ENCODE data around the gene RSPRY1. TPM values are rescaled to one million over a fixed set of nuclear protein-coding genes. Genes with fewer than 3 reads are reported as not detected.

The RSPRY1 gene
- total RNA-seq, 1 donor from 2014 or later: 34.9 TPM

GRCh38 chr16:57251352-57251751 is 65.2 kb downstream of the RSPRY1 start:
- Histone ChIP-seq H3K9me3 (no peaks in the 10 kb centered on the region), H3K4me3 (no peak overlapping the region), H3K36me3 (peaks cover 99% of the 10 kb centered on the region), H3K27me3 (ENCODE audit: low read depth) (no peaks in the 10 kb centered on the region), H3K4me1 (peaks cover 17% of the 10 kb centered on the region), H3K27ac (peak overlapping the region; percentile 71)
- DNase-seq (no peak), ATAC-seq (no peak)
- TF ChIP-seq CTCF (IDR thresholded peaks at IDR 0.05): no peak
- intact Hi-C loops (cut with DNase I): no loop called here

GRCh38 chr16:57252148-57252721 is 66.1 kb downstream of the RSPRY1 start:
- peak; percentile 73 for DNase-seq
- intact Hi-C loops (cut with DNase I): no loop called here
- Histone ChIP-seq H3K9me3 (no peaks in the 10 kb centered on the region), H3K4me3 (no peak overlapping the region), H3K27me3 (ENCODE audit: low read depth) (no peaks in the 10 kb centered on the region), H3K4me1 (peaks cover 13% of the 10 kb centered on the region), H3K27ac (peak overlapping the region; percentile 71), H3K36me3 (peaks cover 100% of the 10 kb centered on the region)
- no peak for TF ChIP-seq CTCF (IDR thresholded peaks at IDR 0.05)
- peak; percentile 85 to 92 for ATAC-seq

GRCh38 chr16:57253466-57253865 is 67.3 kb downstream of the RSPRY1 start:
- intact Hi-C loops (cut with DNase I): no loop called here
- DNase-seq (peak; percentile 10), ATAC-seq (peak in 1 of 2 donors; percentile 31)
- TF ChIP-seq CTCF (IDR thresholded peaks at IDR 0.05): no peak
- Histone ChIP-seq H3K36me3 (peaks cover 100% of the 10 kb centered on the region), H3K9me3 (no peaks in the 10 kb centered on the region), H3K4me3 (no peak overlapping the region), H3K27ac (peak overlapping the region; percentile 15), H3K4me1 (peaks cover 13% of the 10 kb centered on the region), H3K27me3 (ENCODE audit: low read depth) (no peaks in the 10 kb centered on the region)

- no peak overlapping the region for H3K27ac ChIP-seq
- ATAC-seq (no peak), DNase-seq (no peak)
- peaks cover 26% of the 10 kb centered on the region for H3K4me1 ChIP-seq
- no peak for TF ChIP-seq CTCF (IDR thresholded peaks at IDR 0.05)
- peaks cover 82% of the 10 kb centered on the region for H3K36me3 ChIP-seq
- intact Hi-C loops (cut with DNase I): no loop called here
- H3K9me3 ChIP-seq: no peaks in the 10 kb centered on the region
- no peak overlapping the region for H3K4me3 ChIP-seq
- no peaks in the 10 kb centered on the region for H3K27me3 ChIP-seq (ENCODE audit: low read depth)
Measured at GRCh38 chr16:57255686-57256415, 69.7 kb downstream of the RSPRY1 start.

GRCh38 chr16:57256601-57257395 is 70.7 kb downstream of the RSPRY1 start:
- Histone ChIP-seq H3K4me1 (peaks cover 24% of the 10 kb centered on the region), H3K27ac (no peak overlapping the region), H3K27me3 (ENCODE audit: low read depth) (no peaks in the 10 kb centered on the region), H3K36me3 (peaks cover 74% of the 10 kb centered on the region), H3K4me3 (no peak overlapping the region), H3K9me3 (no peaks in the 10 kb centered on the region)
- DNase-seq: peak; percentile 14
- no peak for TF ChIP-seq CTCF (IDR thresholded peaks at IDR 0.05)
- ATAC-seq: no peak
- intact Hi-C loops (cut with DNase I): no loop called here
